ENCODE data around the gene RFC4. TPM values are rescaled to one million over a fixed set of nuclear protein-coding genes. Genes with fewer than 3 reads are reported as not detected.

RFC4 gene
- total RNA-seq, 4 donors from 2014 or later: 7.3 to 10.9 (median 7.8) TPM

DNA sequence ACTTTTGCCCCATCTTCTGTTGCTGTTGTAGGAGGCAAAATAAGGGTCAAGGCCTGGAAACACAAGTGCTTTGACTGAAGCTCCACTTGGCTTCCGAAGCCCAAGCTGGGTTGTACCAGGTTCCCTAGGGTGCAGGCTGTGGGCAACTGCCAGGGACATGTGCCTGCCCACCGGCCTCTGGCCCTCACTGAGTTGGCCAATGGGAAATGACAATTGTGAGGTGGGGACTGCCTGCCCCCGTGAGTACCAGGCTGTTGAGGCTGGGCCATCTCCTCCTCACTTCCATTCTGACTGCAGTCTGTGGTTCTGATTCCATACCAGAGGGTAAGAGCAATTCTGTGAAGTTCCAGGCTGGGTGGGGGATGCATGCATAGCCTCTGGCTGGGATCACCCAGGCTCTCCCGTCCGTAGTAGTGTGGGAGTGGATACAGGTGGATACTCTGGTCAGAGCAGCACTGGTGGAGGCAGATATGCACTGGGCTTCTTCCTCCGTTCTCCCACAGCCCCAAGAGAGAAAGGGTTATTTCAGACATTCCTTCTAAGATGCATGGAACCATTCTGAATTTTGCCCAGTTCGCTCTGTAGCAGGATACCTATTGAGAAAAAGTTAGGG lies 36.2 kb upstream of the RFC4 start, which contains the start of gene ADIPOQ:
Gene ADIPOQ (plus strand): TSS at position 285 of the 613 bp plus-strand sequence. CDS start 10,349 bp downstream, outside the sequence.
- WGBS, 2 donors: 89 to 93% methylated on average over 5 to 7 of the region's 7 CpGs
- no peak for DNase-seq
- intact Hi-C loops (cut with DNase I): no loop called here
- H3K9me3 ChIP-seq: no peaks in the 10 kb centered on the region
- TF ChIP-seq POLR2A (IDR thresholded peaks at IDR 0.05) (no peak), CTCF (IDR thresholded peaks at IDR 0.05) (no peak)
- H3K4me3 ChIP-seq (replicated peaks in 1 of 3): no peak within 1 kb of the TSS
- no peaks in the 10 kb centered on the region for H3K27me3 ChIP-seq
- H3K4me1 ChIP-seq: no peaks in the 10 kb centered on the region
- H3K36me3 ChIP-seq: no peaks in the 10 kb centered on the region
- no peak within 1 kb of the TSS for H3K27ac ChIP-seq

DNA sequence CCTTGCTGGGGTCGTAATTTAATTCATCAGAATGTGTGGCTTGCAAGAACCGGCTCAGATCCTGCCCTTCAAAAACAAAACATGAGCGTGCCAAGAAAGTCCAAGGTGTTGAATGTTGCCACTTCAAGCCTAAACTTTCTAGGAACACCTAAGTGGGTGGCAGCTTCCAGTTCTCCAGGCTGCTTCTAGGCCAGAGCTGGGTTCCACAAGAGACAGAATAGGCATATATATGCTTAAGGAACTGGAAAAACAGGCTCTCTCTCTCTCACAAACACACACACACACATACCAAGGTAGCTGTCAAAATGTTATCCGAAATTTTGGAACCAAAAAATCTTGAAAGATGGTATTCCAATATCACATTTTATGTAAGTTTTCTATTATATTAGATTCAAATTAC lies 35.3 kb upstream of the RFC4 start:
- H3K9me3 ChIP-seq: no peaks in the 10 kb centered on the region
- no peaks in the 10 kb centered on the region for H3K4me1 ChIP-seq
- H3K36me3 ChIP-seq: no peaks in the 10 kb centered on the region
- 46 to 54% methylated on average over 4 of the region's 4 CpGs for WGBS, 2 donors
- intact Hi-C loops (cut with DNase I): no loop called here
- peak; percentile 10 to 19 for DNase-seq
- no peaks in the 10 kb centered on the region for H3K27me3 ChIP-seq
- no peak for TF ChIP-seq POLR2A (IDR thresholded peaks at IDR 0.05)
- no peak for TF ChIP-seq CTCF (IDR thresholded peaks at IDR 0.05)
- no peak overlapping the region for H3K4me3 ChIP-seq (replicated peaks in 1 of 3)
- H3K27ac ChIP-seq: no peak overlapping the region

GRCh38 chr3:186839874-186840641 lies 33.8 kb upstream of the RFC4 start:
- H3K27ac ChIP-seq: no peak overlapping the region
- H3K4me1 ChIP-seq: no peaks in the 10 kb centered on the region
- peak; percentile 55 to 62 for DNase-seq
- intact Hi-C loops (cut with DNase I): no loop called here
- no peaks in the 10 kb centered on the region for H3K27me3 ChIP-seq
- TF ChIP-seq CTCF (IDR thresholded peaks at IDR 0.05) (no peak), POLR2A (IDR thresholded peaks at IDR 0.05) (no peak)
- H3K4me3 ChIP-seq (replicated peaks in 1 of 3): no peak overlapping the region
- WGBS, 2 donors: 67 to 79% methylated on average over 17 of the region's 17 CpGs
- no peaks in the 10 kb centered on the region for H3K36me3 ChIP-seq
- H3K9me3 ChIP-seq: no peaks in the 10 kb centered on the region

- Histone ChIP-seq H3K4me3 (replicated peaks in 1 of 3) (no peak overlapping the region), H3K27me3 (peaks cover 8% of the 10 kb centered on the region), H3K9me3 (no peaks in the 10 kb centered on the region), H3K4me1 (peaks cover 0 to 3% of the 10 kb centered on the region in 2 donors), H3K36me3 (no peaks in the 10 kb centered on the region), H3K27ac (no peak overlapping the region)
- WGBS, 2 donors: 83 to 97% methylated on average over 1 of the region's 1 CpG
- intact Hi-C loops (cut with DNase I): no loop called here
- no peak for TF ChIP-seq CTCF (IDR thresholded peaks at IDR 0.05)
- DNase-seq: no peak
These were observed 26.0 kb upstream of the RFC4 start for GRCh38 chr3:186832276-186832675.

DNA sequence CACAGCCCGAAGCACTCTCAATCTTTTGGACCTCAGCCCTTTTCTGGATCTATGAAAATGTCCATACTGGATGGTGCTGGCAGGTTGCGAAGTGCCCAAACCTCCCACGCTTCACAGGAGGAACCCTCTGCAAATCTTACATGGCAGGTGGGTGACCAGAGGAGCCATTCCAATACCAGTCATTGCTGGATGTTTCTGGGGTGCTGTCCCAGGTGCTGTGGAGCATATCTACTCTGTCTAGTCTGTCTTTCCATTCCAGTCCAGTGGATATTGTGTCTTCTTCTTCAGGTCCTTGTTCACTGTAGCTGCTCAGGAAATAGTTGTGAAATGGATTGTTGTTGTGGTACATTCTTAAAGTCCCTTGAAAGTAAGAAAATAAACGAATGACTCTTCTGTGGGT lies 25.5 kb upstream of the RFC4 start:
- Histone ChIP-seq H3K4me3 (replicated peaks in 1 of 3) (no peak overlapping the region), H3K27ac (no peak overlapping the region), H3K9me3 (no peaks in the 10 kb centered on the region), H3K27me3 (peaks cover 8% of the 10 kb centered on the region), H3K4me1 (peaks cover 0 to 3% of the 10 kb centered on the region in 2 donors), H3K36me3 (no peaks in the 10 kb centered on the region)
- intact Hi-C loops (cut with DNase I): no loop called here
- no peak for DNase-seq
- no peak for TF ChIP-seq POLR2A (IDR thresholded peaks at IDR 0.05)
- no peak for TF ChIP-seq CTCF (IDR thresholded peaks at IDR 0.05)
- WGBS, 2 donors: 66 to 83% methylated on average over 4 of the region's 4 CpGs

Measured in thyroid gland (tissue), 4 donors.